GM19372 (cell line): ENCODE data around the gene POU1F1.
"Not testable (repeated sequence)": the region's sequence is repeated elsewhere in the genome, so short reads cannot be mapped to it uniquely, and the experiment has no call there.

ENCODE experiments used
- ATAC-seq: cut with Tn5 transposase; IDR thresholded peaks from one replicate; pipeline ENCODE4 v1.9.1; 2021; ENCODE audit warnings: mild to moderate bottlenecking, low read depth, moderate library complexity; ENCODE audit not compliant: unreplicated experiment

The POU1F1 gene

DNA sequence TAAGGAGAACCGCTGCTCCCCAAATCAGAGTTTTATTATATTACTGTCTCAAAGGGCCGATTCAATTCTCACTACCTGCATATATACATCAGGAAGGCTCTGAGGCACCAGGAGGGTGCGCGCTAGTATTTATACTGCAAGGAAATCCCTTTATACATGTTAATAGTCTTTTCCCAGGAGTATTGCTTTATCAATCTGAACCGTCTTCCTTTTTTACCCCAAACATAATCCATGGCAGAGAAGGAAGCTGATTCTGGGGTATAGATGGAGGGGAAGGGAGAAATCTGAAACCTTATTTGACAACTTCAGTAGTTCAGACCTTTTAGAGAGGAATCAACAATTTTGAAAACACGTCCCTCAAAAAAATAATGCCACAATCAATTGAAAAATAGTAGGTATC is at the start of gene POU1F1:
Gene POU1F1, minus strand, starts transcription at position 101 of the 400 bp plus-strand sequence. CDS start 122 bp downstream, outside the sequence.
- no peak for ATAC-seq

GRCh38 chr3:87324609-87325008 is 48.2 kb upstream of the POU1F1 start:
- no peak for ATAC-seq

DNA sequence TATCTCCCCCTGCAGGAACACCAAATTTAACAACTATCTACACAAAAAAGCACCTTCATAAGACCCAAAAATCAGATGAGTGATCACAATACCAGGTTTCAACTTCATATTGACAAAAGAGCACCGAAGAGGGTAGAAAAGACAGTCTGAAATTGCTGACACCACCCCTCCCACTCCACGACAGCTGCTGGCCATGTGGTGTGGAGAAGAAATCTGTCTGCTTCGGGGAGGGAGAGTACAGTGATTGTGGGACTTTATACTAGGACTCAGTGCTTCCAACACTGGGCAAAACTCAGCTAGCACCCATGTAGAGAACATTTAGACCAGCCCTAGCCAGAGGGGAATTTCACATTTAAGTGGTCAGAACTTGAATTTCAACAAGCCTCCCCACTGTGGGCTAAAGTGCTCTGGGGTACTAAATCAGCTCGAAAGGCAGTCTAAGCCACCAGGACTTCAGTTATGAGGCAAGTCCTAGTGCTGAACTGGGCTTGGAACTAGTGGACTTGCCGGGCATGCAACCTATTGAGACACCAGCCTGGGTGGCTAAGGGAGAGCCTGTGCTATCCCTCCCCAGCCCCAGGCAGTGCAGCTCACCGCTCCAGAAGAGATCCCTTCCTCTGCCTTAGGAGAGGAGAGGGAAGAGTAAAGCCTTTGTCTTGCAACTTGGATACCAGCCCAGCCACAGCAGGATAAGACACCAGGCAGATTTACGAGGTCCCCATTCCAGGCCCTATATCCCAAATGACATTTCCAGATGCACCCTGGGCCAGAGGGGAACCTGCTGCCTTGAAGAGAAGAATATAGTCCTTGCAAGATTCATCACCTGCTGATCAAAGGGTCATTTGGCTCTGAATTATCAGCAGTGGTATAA is 44.6 kb upstream of the POU1F1 start:
- no peak for ATAC-seq

- ATAC-seq, result no peak
Observed at GRCh38 chr3:87318617-87319021, 42.2 kb upstream of the POU1F1 start.

DNA sequence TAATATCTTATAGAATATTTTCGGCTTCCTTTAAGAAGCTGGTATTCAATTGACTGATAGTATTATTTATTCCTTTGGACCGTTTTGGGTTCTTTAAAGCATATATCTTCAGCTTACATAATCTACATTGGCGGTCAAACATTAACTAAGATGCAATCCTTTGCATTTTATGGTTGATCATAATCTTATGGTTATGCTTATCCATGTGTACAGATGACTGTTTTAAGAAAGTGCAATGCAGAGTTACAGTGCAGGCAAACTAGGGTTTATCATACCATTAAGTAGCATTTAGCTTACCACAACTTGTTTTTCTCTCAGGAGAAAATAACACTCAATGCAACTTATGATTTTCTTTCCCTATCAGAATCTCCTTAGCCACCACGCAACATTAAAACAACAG is 41.4 kb upstream of the POU1F1 start:
- ATAC-seq, result no peak

DNA sequence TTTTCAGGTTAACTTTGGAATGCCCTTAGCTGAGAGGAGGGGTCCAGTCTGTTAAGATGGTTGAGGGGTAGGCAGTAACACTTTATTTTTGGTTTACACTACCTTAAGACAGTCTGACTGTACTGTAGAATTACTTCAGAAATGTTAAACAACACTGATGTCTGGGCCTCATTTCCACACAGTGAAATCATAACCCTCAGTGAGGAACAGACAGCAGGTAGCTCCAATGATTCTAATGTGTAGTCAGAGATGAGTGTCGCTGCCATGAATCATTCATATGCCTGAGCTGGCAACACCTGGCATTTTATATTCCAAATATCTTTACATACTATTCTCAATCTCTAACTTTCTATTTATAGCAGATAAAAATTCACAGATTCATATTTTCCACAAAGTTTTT is 37.3 kb upstream of the POU1F1 start:
- no peak for ATAC-seq

- no peak for ATAC-seq
Observed at GRCh38 chr3:87311309-87311708, 34.9 kb upstream of the POU1F1 start.

DNA sequence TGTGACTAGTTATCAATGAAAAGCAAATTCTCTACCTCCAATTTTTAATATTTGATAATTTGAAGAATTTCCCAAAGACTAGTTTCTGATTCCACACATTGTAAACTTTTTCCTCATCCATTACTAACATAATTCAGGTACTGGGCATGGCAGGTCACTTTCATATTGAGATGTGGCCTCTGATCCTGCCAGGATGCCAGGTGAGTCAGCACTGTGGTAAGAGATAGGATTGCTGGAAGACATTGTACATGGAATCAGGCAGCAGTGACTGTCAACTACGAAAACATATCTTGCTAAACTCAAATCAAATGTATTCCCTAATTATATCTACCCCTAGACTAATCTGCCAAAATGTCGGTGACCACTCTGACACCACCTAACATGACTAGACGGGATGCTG is 33.2 kb upstream of the POU1F1 start:
- ATAC-seq, result no peak

- no peak for ATAC-seq
Observed at GRCh38 chr3:87307805-87308204, 31.4 kb upstream of the POU1F1 start.

- ATAC-seq, result no peak
Observed at GRCh38 chr3:87305517-87305916, 29.1 kb upstream of the POU1F1 start.

GRCh38 chr3:87305031-87305430 is 28.6 kb upstream of the POU1F1 start:
- ATAC-seq, result not testable (repeated sequence)

- ATAC-seq, result peak; percentile 82
Observed at GRCh38 chr3:87298111-87298718, 21.8 kb upstream of the POU1F1 start.

DNA sequence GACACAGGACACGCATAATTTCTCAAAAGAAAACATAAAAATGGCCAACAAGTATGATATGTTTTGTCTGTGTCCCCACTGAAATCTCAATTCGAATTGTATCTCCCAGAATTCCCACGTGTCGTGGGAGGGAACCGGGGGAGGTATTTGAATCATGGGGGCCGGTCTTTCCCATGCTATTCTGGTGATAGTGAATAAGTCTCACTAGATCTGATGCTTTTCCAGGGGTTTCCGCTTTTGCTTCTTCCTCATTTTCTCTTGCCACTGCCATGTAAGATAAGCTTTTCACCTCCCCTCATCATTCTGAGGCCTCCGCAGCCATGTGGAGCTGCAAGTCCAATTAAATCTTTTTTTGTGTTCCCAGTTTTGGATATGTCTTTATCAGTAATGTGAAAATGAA is 12.1 kb upstream of the POU1F1 start:
- no peak for ATAC-seq

GRCh38 chr3:87287011-87287410 is 10.6 kb upstream of the POU1F1 start:
- no peak for ATAC-seq

- ATAC-seq, result peak; percentile 82
Observed at GRCh38 chr3:87272718-87273341, 3.6 kb downstream of the POU1F1 start.

GRCh38 chr3:87270908-87271700 is 5.3 kb downstream of the POU1F1 start:
- no peak for ATAC-seq

DNA sequence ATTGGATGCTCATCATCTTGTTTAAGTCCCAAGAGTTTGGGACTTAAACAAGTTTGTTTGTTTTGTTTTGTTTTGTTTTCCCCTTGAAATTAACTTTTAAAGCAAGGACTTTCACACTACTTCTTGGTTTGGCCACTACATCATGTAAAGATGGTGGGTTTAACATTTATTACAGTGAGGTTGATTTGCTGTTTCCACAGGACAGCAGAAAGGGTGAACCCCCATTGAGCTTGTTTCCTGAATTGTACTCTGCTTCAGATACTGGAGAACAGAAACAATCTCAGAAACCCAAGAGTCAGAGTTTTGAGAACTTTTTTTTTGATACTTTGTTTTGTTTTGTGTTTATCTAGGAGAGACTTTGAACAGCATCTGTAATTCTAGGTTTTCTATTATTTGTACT is 6.7 kb downstream of the POU1F1 start:
- ATAC-seq, result no peak

DNA sequence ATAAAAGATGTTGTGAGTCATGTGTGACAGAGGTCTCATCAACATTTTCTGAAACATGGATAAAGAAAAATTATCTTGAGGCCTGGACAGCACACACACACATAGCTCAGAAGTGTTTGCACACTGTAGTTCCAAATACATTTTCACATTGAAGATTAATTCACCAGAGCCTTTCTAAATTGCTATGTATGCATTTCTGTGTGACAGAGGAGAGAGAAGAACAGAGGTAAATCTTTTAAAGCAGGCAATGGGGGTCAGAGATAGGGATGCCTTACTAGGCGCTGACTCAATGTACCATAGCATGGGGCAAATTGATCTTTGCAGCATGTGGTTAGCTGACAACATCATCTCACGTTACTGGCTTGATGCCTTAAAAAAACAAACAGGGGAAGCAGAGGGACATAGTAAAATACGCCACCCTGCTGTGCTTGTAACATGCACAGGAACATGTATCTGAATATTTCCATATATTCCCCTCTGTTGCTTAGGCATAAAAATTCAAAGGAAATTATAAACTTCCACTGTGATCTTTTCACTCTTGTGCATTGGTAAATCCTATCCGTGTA is 7.7 kb downstream of the POU1F1 start:
- ATAC-seq, result no peak

GRCh38 chr3:87267953-87268645 is 8.3 kb downstream of the POU1F1 start:
- ATAC-seq, result no peak

DNA sequence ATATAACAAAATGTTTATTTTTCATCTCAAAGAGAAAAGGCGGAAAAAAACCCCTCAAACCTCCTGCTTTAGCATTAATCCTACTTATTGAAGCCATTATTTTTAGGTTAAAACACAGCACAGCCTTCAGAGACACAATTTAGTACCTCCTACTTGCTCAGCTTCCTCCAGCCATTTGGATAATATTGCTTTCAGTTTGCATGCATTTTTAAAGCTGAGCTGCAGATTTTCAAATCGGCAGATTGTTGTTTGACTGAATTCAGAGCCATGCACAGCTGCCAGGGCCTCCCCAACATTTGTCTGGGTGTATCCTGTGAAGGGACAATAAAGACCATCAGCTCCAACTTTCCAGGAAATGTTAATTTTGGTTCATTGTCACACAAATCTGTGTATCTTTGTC is 14.5 kb downstream of the POU1F1 start:
- no peak for ATAC-seq
